GM12801 (cell line): ENCODE measurements around the gene ASB8.

Experiments
- CTCF ChIP-seq: IDR thresholded peaks from one replicate; pipeline ENCODE4 v1.5.1; 2011; ENCODE audit warnings: control low read depth; ENCODE audit not compliant: insufficient read length; ENCODE audit errors: extremely low read depth

Gene ASB8

DNA sequence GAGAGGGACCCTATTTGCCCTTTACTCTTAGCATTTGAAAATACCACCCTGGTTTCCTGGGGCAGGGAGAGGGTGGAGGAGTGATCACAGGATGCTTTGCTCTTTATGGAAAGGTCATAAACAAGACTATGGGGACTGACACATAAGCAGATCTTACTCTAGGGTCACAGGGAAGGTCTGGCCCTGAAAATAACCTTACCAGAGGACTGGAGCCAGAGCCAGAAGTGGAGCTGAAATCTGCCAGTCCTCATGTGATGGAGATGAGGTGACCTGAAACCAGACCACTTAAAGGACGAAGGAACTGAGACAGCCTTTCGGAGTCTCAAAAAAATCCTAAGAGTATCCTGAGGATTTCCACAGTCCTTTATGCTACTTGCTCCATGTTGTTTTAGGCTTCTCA, 25.8 kb downstream of the ASB8 start:
- TF ChIP-seq CTCF: no peak

- TF ChIP-seq CTCF: no peak
Observed at GRCh38 chr12:48129376-48129775, 27.9 kb downstream of the ASB8 start.

- TF ChIP-seq CTCF: no peak
Observed at GRCh38 chr12:48128800-48129199, 28.5 kb downstream of the ASB8 start.

- no peak for TF ChIP-seq CTCF
Observed at GRCh38 chr12:48126953-48127630, 30.2 kb downstream of the ASB8 start.

- TF ChIP-seq CTCF: no peak
Observed at GRCh38 chr12:48125985-48126384, 31.3 kb downstream of the ASB8 start.

- no peak for TF ChIP-seq CTCF
Observed at GRCh38 chr12:48123169-48123568, 34.1 kb downstream of the ASB8 start.

DNA sequence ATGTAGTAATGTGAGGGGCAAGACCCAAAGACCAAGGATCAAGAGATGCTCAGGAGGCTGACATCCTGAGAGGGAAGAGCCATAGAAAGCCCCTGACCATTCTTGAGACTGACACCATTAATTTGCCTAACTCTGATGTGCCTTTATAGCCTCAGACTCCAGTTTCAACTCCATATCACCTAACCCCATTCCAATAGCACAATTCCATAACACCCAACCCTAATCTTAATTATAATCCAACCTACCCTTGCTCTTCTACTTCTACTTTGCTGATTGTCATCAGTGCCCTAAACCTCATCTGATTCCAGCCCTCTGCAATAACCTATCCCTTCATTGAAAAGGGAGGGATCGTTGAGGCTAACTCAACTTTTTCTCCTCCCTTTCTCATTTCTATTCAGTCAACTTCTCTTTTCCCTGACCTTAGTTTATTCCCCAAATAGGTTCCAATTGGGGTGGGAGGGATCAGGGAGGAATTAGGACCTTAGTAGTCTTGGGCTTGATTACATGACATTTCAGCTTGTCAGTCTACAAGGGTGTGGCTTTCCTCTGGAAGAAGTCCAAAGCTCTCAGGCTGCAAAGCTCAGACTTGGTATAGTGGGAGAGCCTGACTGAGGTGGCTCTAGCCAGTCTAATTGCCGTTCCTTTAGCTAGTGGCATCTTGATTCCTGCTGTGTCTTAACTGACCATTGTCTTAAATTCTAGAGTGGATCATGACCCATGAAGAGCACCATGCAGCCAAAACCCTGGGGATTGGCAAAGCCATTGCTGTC, 35.1 kb downstream of the ASB8 start:
- TF ChIP-seq CTCF: no peak
